HG03139 (cell line): Measurements from ENCODE around the gene RTL10.

Source experiments
- ATAC-seq: cut with Tn5 transposase; IDR thresholded peaks from one replicate; pipeline ENCODE4 v1.9.1; 2021; ENCODE audit not compliant: unreplicated experiment

RTL10 gene, protein sequence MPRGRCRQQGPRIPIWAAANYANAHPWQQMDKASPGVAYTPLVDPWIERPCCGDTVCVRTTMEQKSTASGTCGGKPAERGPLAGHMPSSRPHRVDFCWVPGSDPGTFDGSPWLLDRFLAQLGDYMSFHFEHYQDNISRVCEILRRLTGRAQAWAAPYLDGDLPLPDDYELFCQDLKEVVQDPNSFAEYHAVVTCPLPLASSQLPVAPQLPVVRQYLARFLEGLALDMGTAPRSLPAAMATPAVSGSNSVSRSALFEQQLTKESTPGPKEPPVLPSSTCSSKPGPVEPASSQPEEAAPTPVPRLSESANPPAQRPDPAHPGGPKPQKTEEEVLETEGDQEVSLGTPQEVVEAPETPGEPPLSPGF

GRCh38 chr22:19854778-19855503 lies at the start of gene RTL10, which contains the start of gene GNB1L:
Gene RTL10 (minus strand): TSS chr22:19854874. CDS start chr22:19852261, 2,613 bp downstream.
Gene GNB1L (minus strand): TSS chr22:19854874. CDS start chr22:19821355, 33,519 bp downstream.
- ATAC-seq: peak; percentile 75

DNA sequence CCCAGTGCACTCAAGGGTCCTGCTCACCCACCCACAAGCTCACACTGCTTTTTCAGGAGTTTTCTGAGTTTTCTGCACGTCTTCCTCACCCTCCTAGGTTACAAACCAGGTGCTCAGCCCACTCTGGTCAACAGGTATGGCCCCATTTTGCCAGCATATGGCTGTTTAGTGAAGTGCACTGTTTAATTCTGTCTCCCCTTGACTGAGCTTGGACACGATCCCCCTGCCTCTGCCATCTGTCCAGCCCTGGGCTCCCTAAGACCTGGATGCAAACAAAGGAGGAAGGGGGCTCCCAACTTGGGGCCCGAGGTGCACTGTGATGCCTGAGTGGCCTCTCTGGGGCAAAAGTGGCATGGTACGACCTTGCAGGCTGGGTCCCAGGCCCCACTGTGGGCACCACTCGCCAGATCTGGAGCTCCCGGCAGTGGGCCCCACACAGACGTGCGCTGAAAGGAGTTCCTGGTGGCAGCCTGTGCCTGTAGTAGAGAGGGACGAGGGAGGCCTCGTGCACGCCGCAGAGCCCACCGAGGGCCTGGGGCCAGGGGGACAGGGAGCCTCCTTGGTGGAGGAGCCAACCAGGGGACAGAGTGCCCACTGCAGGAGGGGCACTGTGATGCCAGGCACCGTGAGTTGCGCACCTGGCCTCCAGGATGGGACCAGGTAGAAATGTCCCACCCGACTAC lies 49.6 kb upstream of the RTL10 start:
- ATAC-seq: no peak

DNA sequence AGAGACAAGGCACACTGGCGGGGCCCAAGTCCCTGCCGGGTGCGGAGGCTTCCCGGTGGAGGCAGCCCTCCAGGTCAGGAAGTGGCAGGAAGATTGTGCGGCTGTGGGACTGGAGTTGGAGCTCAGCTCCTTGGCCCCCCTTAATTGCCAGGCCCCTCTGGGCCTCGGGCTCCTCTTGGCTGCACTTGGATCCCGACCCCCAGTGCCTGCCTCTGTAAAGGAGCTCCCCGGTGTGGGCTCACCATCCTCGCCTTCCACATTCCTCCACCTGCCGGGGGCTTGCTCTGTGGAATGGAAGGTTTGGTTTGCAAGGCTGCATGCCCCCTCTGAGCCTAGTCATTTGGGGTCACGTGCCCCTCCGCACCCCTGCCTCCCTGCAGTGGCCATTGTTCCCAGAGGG lies 48.8 kb upstream of the RTL10 start:
- no peak for ATAC-seq

- no peak for ATAC-seq
These were observed 48.4 kb upstream of the RTL10 start for GRCh38 chr22:19903031-19903430.

DNA sequence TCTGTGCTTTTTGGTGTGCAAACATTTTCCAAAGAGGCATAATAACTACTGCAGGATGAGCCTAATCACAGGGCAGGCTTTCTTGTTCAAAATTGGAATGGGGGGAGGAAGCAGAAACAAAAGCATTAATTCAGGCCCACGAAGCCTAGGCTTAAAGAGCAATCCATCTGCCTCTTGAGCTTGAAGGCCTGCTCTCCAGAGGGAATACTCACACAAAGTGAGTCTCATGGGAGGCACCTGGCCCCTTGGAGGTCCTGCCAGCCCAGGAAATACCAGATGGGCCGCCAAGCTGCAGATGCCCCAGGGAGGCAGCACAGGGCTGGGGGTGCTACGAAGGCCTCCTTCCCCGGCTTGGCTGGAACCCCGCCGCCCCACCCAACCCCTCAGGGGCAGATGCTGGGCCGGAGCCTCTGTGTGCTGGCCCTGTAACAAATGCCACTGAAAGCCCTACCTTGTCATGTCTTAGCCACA lies 47.6 kb upstream of the RTL10 start:
- no peak for ATAC-seq

DNA sequence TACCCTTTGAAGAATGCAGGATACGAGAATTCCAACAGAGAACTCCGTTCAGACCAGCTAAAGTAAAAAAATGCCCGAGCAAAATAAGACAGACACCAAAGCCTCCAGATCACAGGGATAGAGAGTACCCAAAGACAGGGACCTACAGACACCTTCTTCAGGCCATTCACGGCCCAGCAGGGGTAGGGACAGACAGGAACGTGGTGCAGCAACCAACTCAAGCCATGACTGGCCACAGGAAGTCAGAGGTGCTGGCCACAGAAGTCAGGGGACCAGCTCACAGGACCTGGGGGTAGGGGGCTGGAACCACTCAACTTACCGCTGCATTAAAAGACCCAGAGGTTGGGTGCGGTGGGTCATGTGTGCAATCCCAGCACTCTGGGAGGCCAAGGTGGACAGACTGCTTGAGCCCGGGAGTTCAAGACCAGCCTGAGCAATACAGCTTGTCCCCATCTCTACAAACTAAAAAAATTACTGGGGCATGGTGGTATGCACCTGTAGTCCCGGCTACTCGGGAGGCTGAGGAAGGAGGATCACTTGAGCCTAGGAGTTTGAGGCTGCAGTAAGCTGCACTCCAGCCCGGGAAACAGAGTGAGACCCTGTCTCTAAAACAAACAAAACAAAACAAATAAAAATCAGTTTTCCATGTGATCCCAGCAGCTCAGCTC lies 47.0 kb upstream of the RTL10 start:
- ATAC-seq: no peak

- no peak for ATAC-seq
These were observed 46.2 kb upstream of the RTL10 start for GRCh38 chr22:19900707-19901436.

- ATAC-seq: no peak
These were observed 44.3 kb upstream of the RTL10 start for GRCh38 chr22:19898831-19899567.

DNA sequence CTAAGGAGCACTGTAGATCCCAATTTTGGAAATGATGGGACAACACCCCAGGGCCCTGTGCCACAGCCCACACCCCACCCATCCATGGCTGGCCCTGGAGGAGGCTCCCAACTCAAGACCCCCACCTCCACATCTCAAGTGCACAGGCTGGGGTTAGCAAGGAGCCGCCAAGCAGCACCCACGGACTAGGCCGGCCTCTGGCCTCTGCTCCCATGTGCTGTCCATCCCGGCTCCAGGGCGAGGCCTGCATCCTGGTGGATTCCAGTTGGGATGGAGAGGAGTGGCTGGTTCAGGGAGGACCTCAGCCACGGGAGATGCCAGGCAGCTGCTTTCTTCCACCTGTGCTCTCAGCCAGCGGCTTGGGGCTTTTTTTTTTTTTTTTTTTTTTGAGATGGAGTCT lies 43.5 kb upstream of the RTL10 start:
- ATAC-seq: no peak

- no peak for ATAC-seq
These were observed 43.1 kb upstream of the RTL10 start for GRCh38 chr22:19897726-19898125.

- ATAC-seq: no peak
These were observed 42.1 kb upstream of the RTL10 start for GRCh38 chr22:19896665-19897355.

DNA sequence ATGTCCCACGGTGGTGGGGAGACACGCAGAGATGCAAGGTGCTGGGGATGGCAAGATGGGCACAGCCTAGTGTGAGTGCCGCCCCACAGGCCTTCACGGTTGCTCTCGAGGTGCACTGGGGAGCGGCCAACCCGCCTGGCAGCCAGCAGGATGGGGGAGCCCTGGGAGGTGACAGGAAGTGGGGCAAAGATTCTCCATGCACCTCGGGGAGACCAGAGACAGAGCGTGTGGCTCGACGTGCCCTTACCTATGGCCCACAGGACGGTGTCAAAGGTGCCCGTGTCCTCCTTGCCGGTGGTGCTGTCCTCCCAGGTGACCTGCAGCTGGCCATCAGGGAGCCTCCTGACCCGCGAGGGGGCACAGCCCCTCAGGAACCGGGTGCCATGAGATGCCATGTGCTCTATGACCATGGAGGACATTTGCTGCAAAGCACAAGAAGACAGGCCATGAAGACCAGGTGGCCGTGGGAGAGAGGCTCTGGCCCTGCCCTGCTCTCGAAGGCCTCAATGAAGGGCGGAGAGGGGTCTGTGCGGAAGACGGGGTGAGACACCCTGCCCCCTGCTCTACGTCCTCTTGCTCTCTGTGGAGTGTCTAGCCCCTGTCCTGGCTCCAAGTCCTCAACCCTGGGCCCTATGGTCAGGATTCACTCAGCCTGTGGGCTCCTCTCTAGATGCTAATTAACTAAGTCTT lies 40.6 kb upstream of the RTL10 start:
- ATAC-seq: no peak

- no peak for ATAC-seq
These were observed 38.7 kb upstream of the RTL10 start for GRCh38 chr22:19893363-19893762.

DNA sequence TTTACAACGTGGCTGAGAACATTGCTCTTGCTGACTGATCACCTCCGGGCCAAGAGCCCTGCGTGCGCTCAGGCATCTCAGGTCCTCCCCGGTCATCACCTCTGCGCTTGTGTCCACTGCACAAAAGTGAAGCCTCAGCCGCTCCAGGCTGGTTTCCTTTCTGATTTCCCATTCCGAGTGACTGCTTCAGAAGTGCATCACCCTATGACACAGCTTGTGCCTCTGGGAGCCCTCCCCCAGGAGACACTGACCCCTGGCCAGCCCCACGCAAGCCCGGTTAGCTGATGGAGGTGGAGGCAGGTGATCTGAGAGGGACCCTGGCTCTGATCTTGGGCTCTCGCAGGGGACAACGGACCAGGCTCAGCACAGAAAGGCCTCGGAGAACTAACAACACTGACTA lies 38.3 kb upstream of the RTL10 start:
- ATAC-seq: no peak

DNA sequence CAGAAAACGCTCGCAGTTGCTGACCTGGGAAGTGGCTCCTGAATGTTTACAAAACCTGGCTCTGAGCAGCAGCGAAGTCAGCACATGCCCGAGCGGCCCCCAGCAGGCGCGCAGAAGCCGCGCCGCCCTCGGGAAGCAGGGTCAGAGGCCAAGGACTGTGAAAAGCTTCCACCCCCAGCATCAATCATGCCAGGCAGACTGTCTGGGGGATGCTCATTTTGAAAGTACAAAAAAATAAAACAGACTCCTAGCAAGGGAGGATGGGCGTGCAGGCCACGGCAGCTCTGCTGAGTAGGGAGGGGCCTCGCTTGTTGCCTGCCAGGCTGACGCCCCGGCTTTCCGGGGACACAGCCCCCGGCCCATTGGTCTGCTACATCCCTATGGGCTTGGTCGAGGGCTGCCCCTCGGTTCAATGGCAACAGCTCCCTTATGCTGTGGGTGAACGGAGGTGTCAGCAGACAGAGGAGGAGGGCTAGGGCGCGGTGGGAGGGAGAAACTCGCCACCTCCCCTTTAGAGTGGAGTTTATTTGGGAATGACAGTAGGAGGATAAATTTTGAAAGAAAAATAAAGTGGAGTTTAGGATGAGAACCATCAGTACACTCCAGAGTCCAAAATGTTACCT lies 37.7 kb upstream of the RTL10 start:
- no peak for ATAC-seq

- ATAC-seq: peak; percentile 68
These were observed 36.9 kb upstream of the RTL10 start for GRCh38 chr22:19891317-19892256.
